Measurements from ENCODE around the gene TUBA3E.
"Not testable (repeated sequence)": the region's sequence is repeated elsewhere in the genome, so short reads cannot be mapped to it uniquely, and the experiment has no call there.

GRCh38 chr2:130151145-130151512 lies 47.1 kb downstream of the TUBA3E start:
- not testable (repeated sequence) for TF ChIP-seq CTCF, POLR2A (IDR thresholded peaks at IDR 0.05)
